Aortic smooth muscle cell (primary cell): ENCODE measurements around the gene HIRIP3. TPM values are rescaled to one million over a fixed set of nuclear protein-coding genes. Genes with fewer than 3 reads are reported as not detected.

Experiments used
- total RNA-seq: library from RNA; depleted of rRNA; stranded (reverse); fragments of >200 nt; gene quantifications from 2 replicates; pipeline ENCODE4 v1.2.3, GENCODE V29; 2014

Gene HIRIP3, protein sequence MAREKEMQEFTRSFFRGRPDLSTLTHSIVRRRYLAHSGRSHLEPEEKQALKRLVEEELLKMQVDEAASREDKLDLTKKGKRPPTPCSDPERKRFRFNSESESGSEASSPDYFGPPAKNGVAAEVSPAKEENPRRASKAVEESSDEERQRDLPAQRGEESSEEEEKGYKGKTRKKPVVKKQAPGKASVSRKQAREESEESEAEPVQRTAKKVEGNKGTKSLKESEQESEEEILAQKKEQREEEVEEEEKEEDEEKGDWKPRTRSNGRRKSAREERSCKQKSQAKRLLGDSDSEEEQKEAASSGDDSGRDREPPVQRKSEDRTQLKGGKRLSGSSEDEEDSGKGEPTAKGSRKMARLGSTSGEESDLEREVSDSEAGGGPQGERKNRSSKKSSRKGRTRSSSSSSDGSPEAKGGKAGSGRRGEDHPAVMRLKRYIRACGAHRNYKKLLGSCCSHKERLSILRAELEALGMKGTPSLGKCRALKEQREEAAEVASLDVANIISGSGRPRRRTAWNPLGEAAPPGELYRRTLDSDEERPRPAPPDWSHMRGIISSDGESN
- 10.3 and 11.8 TPM in 2 replicates for total RNA-seq

GRCh38 chr16:29995324-29995910 lies at the start of gene HIRIP3:
HIRIP3 (minus strand) TSS chr16:29995617; CDS start chr16:29995605, 12 bp downstream.

DNA sequence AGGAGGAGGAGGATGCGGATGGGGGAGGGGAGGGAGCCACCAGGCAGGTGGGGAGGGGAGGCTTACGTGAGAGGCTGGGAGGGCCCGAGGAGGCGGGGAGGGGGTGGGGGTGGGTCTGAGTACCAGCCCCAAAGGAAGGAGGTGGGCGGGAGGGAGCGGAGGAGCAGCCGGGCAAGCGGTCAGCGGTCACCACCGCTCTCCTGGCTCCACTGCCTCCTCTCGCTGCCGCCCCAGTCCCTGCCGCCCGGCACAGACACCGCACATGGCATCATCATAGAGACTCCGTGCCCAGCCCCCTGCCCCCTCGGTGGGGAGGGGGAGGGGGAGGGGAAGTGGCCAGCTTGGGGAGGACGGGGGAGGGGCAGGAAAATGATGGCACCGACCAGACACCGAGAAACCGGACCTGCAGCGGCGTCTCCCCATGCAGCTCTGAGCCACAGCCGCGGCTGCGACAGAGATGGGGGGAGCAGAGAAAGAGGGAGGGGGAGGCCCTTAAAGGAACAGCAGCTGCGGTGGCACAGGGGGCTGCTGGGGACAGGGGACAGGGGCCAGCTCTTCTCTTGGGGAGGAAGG lies 35.5 kb upstream of the HIRIP3 start, which contains the start of gene TLCD3B:
Gene TLCD3B (minus strand): TSS at position 431 of the 573 bp plus-strand sequence. CDS start 744 bp downstream, outside the sequence.

GRCh38 chr16:30022887-30023286 lies 27.5 kb upstream of the HIRIP3 start, which contains the start of gene C16orf92:
C16orf92 (plus strand) TSS chr16:30023198; CDS start chr16:30023341, 143 bp downstream.

GRCh38 chr16:30010844-30011713 lies 15.7 kb upstream of the HIRIP3 start, which contains the start of gene DOC2A:
DOC2A (minus strand) TSS chr16:30011027; CDS start chr16:30010222, 805 bp downstream.

DNA sequence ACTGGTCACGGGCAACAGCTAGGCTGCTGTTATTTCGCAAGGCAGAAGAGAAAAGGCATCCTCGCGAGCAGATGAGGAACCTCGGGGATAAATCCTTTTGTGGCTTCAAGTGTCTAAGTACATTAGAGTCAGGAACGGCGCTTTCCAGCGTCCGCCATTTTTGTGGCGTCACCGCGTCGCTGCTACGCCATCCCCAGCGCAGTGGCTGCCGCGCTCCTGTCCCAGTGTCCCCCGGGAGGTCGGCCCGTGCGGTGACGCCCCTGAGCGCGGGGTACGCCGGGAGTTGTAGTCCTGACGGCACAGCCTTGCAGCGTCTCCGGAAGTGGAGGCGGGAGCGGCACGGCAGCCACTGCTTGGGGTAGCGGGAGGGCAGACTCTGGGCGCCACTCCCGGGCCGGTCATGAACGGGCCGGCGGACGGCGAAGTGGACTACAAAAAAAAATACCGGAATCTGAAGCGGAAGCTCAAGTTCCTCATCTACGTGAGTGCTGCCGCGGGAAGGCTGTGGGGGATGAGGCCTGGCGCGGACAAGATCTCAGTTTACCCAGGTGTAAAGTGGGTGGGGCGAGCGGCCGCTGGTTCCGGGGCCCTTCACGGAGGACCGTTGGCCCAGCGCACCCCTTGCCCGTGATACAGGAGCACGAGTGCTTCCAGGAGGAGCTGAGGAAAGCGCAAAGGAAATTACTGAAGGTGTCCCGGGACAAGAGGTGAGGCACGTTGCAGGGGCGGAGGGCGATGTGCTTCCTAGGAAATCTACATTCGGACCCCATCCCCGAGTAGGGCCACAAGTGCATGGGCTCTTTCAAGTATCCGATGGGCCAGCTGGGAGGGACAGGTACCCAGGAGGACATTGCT lies 721 bp upstream of the HIRIP3 start, which contains the start of gene INO80E:
Gene INO80E (plus strand): TSS at position 331 of the 855 bp plus-strand sequence. CDS start 70 bp downstream, at position 401.

GRCh38 chr16:29973384-29974246 lies 21.8 kb downstream of the HIRIP3 start, which contains the start of gene TAOK2:
TAOK2 (plus strand) TSS chr16:29973868; CDS start chr16:29977773, 3,905 bp downstream.

DNA sequence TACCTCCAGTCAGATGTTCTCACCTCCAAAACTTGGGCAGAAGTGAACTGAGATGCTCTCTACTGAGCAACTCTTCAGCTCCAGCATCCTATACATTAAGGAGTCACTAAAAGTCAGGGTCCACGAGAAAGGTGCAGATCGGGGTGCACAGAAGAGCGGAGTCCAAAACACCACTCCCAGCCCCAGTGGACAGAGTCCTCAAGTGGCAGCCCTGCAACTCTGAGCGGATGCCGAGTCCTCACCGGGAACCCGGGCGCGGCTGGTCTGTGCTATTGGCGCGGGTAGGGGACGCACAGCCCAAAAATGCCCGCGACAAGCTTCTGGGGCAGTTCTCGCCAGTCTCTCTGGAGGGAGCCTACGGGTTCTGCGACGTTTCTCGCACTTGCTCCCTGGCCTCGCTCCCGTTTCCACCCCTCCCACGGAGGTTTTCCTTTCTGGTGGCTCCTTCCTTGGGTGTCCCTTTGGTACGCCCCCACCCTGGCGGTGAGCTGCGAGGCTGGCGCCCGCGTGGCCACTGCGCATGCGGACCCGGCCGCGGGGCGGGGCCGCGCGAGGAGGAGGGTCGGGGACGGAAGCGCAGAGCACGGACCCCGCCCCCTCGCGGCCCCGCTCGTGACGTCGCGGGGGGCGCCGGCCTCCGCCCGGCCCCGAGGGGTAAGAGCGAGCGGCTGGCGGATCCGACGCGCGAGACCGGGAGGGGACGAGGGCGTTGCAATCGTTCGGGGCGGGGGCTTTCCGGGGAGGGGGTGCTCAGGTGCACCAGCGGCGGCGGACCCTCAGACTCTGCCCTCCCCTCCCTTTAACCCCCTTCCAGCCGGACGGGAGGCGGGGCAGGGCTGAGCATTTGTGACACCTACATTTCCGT lies 33.7 kb downstream of the HIRIP3 start, which contains the start of gene TMEM219:
Gene TMEM219 (plus strand): TSS at position 601 of the 865 bp plus-strand sequence. CDS start 1,065 bp downstream, outside the sequence.

Other genes with a start within 250 kb of the HIRIP3 start
- not detected in 2 replicates for gene C16orf54, start 249.6 kb downstream of the HIRIP3 start, total RNA-seq
- gene ZG16, start 217.4 kb downstream of the HIRIP3 start, total RNA-seq, result not detected in 2 replicates
- 21.1 and 45.7 TPM in 2 replicates for gene KIF22, start 204.9 kb downstream of the HIRIP3 start, total RNA-seq
- gene MAZ, start 189.1 kb downstream of the HIRIP3 start, total RNA-seq, result 141 and 150 TPM in 2 replicates
- gene PRRT2, start 183.4 kb downstream of the HIRIP3 start, total RNA-seq, result 0.26 and 0.56 TPM in 2 replicates
- gene PAGR1, start 179.5 kb downstream of the HIRIP3 start, total RNA-seq, result 15.4 and 21.0 TPM in 2 replicates
- gene MVP, start 175.2 kb downstream of the HIRIP3 start, total RNA-seq, result 440 and 506 TPM in 2 replicates
- gene CDIPT, start 132.4 kb downstream of the HIRIP3 start, total RNA-seq, result 78.7 and 87.2 TPM in 2 replicates
- gene SEZ6L2, start 96.1 kb downstream of the HIRIP3 start, total RNA-seq, result 6.3 and 10.3 TPM in 2 replicates
- gene ASPHD1, start 95.1 kb downstream of the HIRIP3 start, total RNA-seq, result 5.5 and 7.8 TPM in 2 replicates
- 4.2 and 4.8 TPM in 2 replicates for gene KCTD13, start 69.4 kb downstream of the HIRIP3 start, total RNA-seq
- 80.6 and 84.0 TPM in 2 replicates for gene TMEM219, start 33.5 kb downstream of the HIRIP3 start, total RNA-seq
- gene TAOK2, start 21.7 kb downstream of the HIRIP3 start, total RNA-seq, result 49.4 and 60.4 TPM in 2 replicates
- 16.6 and 20.0 TPM in 2 replicates for gene INO80E, start 624 bp upstream of the HIRIP3 start, total RNA-seq
- gene DOC2A, start 15.4 kb upstream of the HIRIP3 start, total RNA-seq, result 0.26 and 0.31 TPM in 2 replicates
- gene C16orf92, start 27.6 kb upstream of the HIRIP3 start, total RNA-seq, result not detected in 2 replicates
- gene TLCD3B, start 35.7 kb upstream of the HIRIP3 start, total RNA-seq, result 0.19 and 0.40 TPM in 2 replicates
- 439 and 543 TPM in 2 replicates for gene ALDOA, start 70.1 kb upstream of the HIRIP3 start, total RNA-seq
- gene PPP4C, start 80.4 kb upstream of the HIRIP3 start, total RNA-seq, result 167 and 192 TPM in 2 replicates
- gene TBX6, start 96.3 kb upstream of the HIRIP3 start, total RNA-seq, result 0.12 and 0.13 TPM in 2 replicates
- 8.5 and 14.8 TPM in 2 replicates for gene YPEL3, start 100.6 kb upstream of the HIRIP3 start, total RNA-seq
- gene GDPD3, start 117.9 kb upstream of the HIRIP3 start, total RNA-seq, result 0.92 and 0.99 TPM in 2 replicates
- 41.0 and 51.9 TPM in 2 replicates for gene MAPK3, start 127.6 kb upstream of the HIRIP3 start, total RNA-seq
- 0.56 and 0.79 TPM in 2 replicates for gene CORO1A, start 188.0 kb upstream of the HIRIP3 start, total RNA-seq
- gene BOLA2B, start 198.0 kb upstream of the HIRIP3 start, total RNA-seq, result 17.3 and 39.0 TPM in 2 replicates
- gene SLX1A, start 198.3 kb upstream of the HIRIP3 start, total RNA-seq, result 10.4 and 14.7 TPM in 2 replicates
- 0.79 and 0.93 TPM in 2 replicates for gene SULT1A3, start 203.6 kb upstream of the HIRIP3 start, total RNA-seq